Adrenal gland (tissue), 5 donors: ENCODE data around the gene TMEM270.

Experiments
- POLR2A ChIP-seq, 2 donors: fragments of 450-650 bp; IDR thresholded peaks; one replicate each; pipeline ENCODE4 v1.6.1; 2017; ENCODE audit warnings: antibody characterized with exemption in 2 of 2, mild to moderate bottlenecking in 2 of 2, moderate library complexity in 1 of 2
- TF ChIP-seq, protein P1 (sequence below), 6 experiments: fragments of 450-650 bp in 4 of 6; fragments of 200-600 bp in 2 of 6; sonication (generic) in 1 of 6; IDR thresholded peaks; 1 replicate in 5 of 6; 2 replicates in 1 of 6; pipeline versions ENCODE4 v1.5.1 to v1.8.0; 2016 to 2021; ENCODE audit warnings: antibody characterized with exemption in 6 of 6, mild to moderate bottlenecking in 2 of 6, moderate library complexity in 1 of 6
- donor health status: DM: no; HTN: no; CAD: no.

GRCh38 chr7:73827567-73828106 is 33.3 kb upstream of the TMEM270 start:
- TF ChIP-seq, protein P1, sequence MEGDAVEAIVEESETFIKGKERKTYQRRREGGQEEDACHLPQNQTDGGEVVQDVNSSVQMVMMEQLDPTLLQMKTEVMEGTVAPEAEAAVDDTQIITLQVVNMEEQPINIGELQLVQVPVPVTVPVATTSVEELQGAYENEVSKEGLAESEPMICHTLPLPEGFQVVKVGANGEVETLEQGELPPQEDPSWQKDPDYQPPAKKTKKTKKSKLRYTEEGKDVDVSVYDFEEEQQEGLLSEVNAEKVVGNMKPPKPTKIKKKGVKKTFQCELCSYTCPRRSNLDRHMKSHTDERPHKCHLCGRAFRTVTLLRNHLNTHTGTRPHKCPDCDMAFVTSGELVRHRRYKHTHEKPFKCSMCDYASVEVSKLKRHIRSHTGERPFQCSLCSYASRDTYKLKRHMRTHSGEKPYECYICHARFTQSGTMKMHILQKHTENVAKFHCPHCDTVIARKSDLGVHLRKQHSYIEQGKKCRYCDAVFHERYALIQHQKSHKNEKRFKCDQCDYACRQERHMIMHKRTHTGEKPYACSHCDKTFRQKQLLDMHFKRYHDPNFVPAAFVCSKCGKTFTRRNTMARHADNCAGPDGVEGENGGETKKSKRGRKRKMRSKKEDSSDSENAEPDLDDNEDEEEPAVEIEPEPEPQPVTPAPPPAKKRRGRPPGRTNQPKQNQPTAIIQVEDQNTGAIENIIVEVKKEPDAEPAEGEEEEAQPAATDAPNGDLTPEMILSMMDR (IDR thresholded peaks at IDR 0.05): no peak
- TF ChIP-seq POLR2A (IDR thresholded peaks at IDR 0.05): no peak
